Measurements from ENCODE around the gene MAN2A2. TPM values are rescaled to one million over a fixed set of nuclear protein-coding genes. Genes with fewer than 3 reads are reported as not detected.
A peak's percentile ranks its signal among the peaks of the same experiment; 100 is the strongest.

Gene MAN2A2
- total and polyA plus RNA-seq, 2 of the 8 experiments (the other 6 are each of a cell fraction or from before 2014, with no cell fraction given) = 23.1 to 29.7 TPM

DNA sequence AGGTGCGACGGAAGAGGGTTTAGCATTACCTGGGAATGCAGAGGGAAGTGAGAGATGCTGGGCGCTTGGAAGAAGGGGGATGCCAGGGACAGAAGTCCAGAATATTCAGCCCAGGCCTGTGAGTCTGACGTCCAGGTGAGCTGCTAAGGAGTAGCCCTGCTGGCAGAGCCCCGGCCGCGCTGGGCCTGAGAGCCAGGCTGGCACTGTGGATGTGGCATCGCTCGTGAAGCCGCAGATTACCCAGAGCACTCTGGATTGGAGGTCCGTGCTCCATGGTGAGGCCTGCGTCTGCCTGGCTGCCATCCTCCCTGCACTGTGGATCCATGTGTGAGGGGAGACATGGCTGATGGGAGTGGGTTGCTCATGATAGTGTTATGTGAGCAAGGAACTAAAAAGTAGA, 14.5 kb downstream of the MAN2A2 start:
- Histone ChIP-seq H2AFZ (ENCODE audit: low read length) (no peak overlapping the region), H3K4me1 (replicated peaks in 1 of 4; ENCODE audit: control insufficient read depth in 3 of 4, insufficient read depth in 4 of 4, low read length in 3 of 4) (peaks cover 0 to 2% (median 0%) of the 10 kb centered on the region in 4 experiments; a peak in 2 of 7 replicates), H4K8ac (ENCODE audit: extremely low read depth, insufficient read depth, low read length) (peak overlapping the region; percentile 14; the same call in 1 of the 2 replicates), H2BK20ac (ENCODE audit: low read length) (no peak overlapping the region), H2AK5ac (ENCODE audit: low read depth, low read length) (no peak overlapping the region), H3K9me3 (ENCODE audit: insufficient read depth in 2 of 2, low read depth in 1 of 2, low read length in 1 of 2) (no peaks in the 10 kb centered on the region), H3K4ac (replicated peaks; ENCODE audit: insufficient read length, low read depth, low read length) (no peak overlapping the region), H3K36me3 (ENCODE audit: control insufficient read depth in 2 of 4, insufficient read depth in 4 of 4, low read length in 3 of 4) (no peaks in the 10 kb centered on the region; a peak in 2 of 8 replicates), H2BK15ac (ENCODE audit: low read length) (no peak overlapping the region), H2BK120ac (replicated peaks; ENCODE audit: low read depth, low read length) (no peak overlapping the region), H3K79me1 (ENCODE audit: low read depth, low read length) (no peaks in the 10 kb centered on the region), H4K20me1 (replicated peaks in 1 of 2; ENCODE audit: control insufficient read depth in 1 of 2, insufficient read depth in 2 of 2, low read length in 2 of 2) (peaks cover 2 to 3% of the 10 kb centered on the region in 2 experiments), H3K4me3 (ENCODE audit: extremely low read depth in 1 of 4, insufficient read depth in 2 of 4, low read depth in 3 of 4, low read length in 4 of 4) (no peak overlapping the region), H3K27ac (ENCODE audit: low read depth, low read length) (no peak overlapping the region), H3K23me2 (ENCODE audit: low read depth, low read length) (no peaks in the 10 kb centered on the region), H3K18ac (ENCODE audit: extremely low read depth, low read length) (no peak overlapping the region), H3K23ac (ENCODE audit: insufficient read length) (no peak overlapping the region), H4K5ac (ENCODE audit: insufficient read length, low read depth, low read length) (no peak overlapping the region), H3K14ac (ENCODE audit: insufficient read length) (no peak overlapping the region), H3K79me2 (ENCODE audit: control insufficient read depth in 1 of 2, insufficient read depth in 2 of 2, low read length in 2 of 2) (no peaks in the 10 kb centered on the region), H4K91ac (replicated peaks; ENCODE audit: insufficient read length, low read length) (no peak overlapping the region), H3K27me3 (replicated peaks in 1 of 4; ENCODE audit: control insufficient read depth in 3 of 4, extremely low read depth in 1 of 4, insufficient read depth in 3 of 4, low read length in 3 of 4) (no peaks in the 10 kb centered on the region), H2BK5ac (ENCODE audit: low read depth, low read length) (no peak overlapping the region), H3K4me2 (ENCODE audit: insufficient read depth in 1 of 2, low read depth in 2 of 2, low read length in 2 of 2) (no peak overlapping the region), H2BK12ac (ENCODE audit: low read depth, low read length) (no peak overlapping the region), H3K9ac (replicated peaks in 1 of 4; ENCODE audit: extremely low read depth in 1 of 4, low read depth in 3 of 4, low read length in 3 of 4) (no peak overlapping the region), H3K56ac (replicated peaks; ENCODE audit: insufficient read length, low read depth, low read length) (no peak overlapping the region)
- FAIRE-seq = no peak
- ChIA-PET CTCF (ENCODE audit: partially characterized antibody) (interaction anchor here (0.6 to 6.8 kb wide), 6 partner anchors 12 to 331 kb away, joined by 3 to 87 read pairs (median 6); partner anchors contain the start of genes HDDC3 and UNC45A), POLR2A (ENCODE audit: partially characterized antibody) (interaction anchor here (1.4 kb wide), 1 partner anchor 13 kb away, joined by 3 read pairs; no protein-coding TSS in a partner anchor)
- no peak for DNase-seq (ENCODE audit: low read depth in 1 of 2, low spot score in 2 of 2)
- 96% methylated on average over 12 of the region's 12 CpGs; no CpG with 5 or more reads in 1 of the 2 experiments for WGBS, 2 experiments (ENCODE audit: extremely low coverage in 1 of 2, insufficient coverage in 1 of 2, insufficient read length in 1 of 2, insufficient replicate concordance in 2 of 2, low coverage in 1 of 2, low lambda C conversion rate in 2 of 2, missing lambda C conversion rate in 1 of 2)
- TF ChIP-seq FOSL1 (IDR thresholded peaks at IDR 0.05; ENCODE audit: insufficient read depth, low read depth, low read length) (no peak), SIRT6 (IDR thresholded peaks at IDR 0.05; ENCODE audit: low read length) (no peak), HDAC6 (IDR thresholded peaks at IDR 0.05; ENCODE audit: low read depth, low read length) (no peak), TAF1 (IDR thresholded peaks at IDR 0.05; ENCODE audit: low read depth, low read length) (no peak), HDAC2 (IDR thresholded peaks at IDR 0.05; ENCODE audit: borderline replicate concordance in 1 of 2, low read depth in 2 of 2, low read length in 2 of 2) (no peak), JUN (IDR thresholded peaks at IDR 0.05; ENCODE audit: low read depth, low read length) (no peak), TEAD4 (IDR thresholded peaks at IDR 0.05; ENCODE audit: low read depth, low read length) (no peak), BCL11A (IDR thresholded peaks at IDR 0.05; ENCODE audit: low read depth in 2 of 2, low read length in 2 of 2) (no peak), SP4 (IDR thresholded peaks at IDR 0.05; ENCODE audit: low read length) (no peak), POLR2AphosphoS5 (IDR thresholded peaks at IDR 0.05; ENCODE audit: low read depth, low read length) (no peak), SP1 (IDR thresholded peaks at IDR 0.05; ENCODE audit: low read depth, low read length) (no peak), EGR1 (IDR thresholded peaks at IDR 0.05; ENCODE audit: borderline replicate concordance, low read depth, low read length) (no peak), POU5F1 (IDR thresholded peaks at IDR 0.05; ENCODE audit: low read depth, low read length) (no peak), CHD1 (IDR thresholded peaks at IDR 0.05; ENCODE audit: low read depth, low read length) (no peak), KDM4A (IDR thresholded peaks at IDR 0.05; ENCODE audit: low read depth, low read length, severe bottlenecking) (no peak)
- TF ChIP-seq, protein P1, sequence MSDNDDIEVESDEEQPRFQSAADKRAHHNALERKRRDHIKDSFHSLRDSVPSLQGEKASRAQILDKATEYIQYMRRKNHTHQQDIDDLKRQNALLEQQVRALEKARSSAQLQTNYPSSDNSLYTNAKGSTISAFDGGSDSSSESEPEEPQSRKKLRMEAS (IDR thresholded peaks at IDR 0.05) = no peak
